Fibroblast of mammary gland (primary cell): ENCODE results near the gene ELMO1.
A peak's percentile ranks its signal among the peaks of the same experiment; 100 is the strongest.

ENCODE experiments used
- DNase-seq: peaks from one replicate; pipeline ENCODE4 v3.0.0-alpha.2; 2010; ENCODE audit warnings: low read depth
- H3K4me3 ChIP-seq: 2 replicates; pipeline ENCODE4 v1.5.1; 2011; ENCODE audit warnings: low read depth, mild to moderate bottlenecking, low read length, moderate library complexity; ENCODE audit not compliant: control insufficient read depth
- TF ChIP-seq, protein P1 (sequence below): conservative IDR thresholded peaks from 2 replicates; pipeline ENCODE4 v1.5.1; 2011; ENCODE audit warnings: low read depth, low read length, inconsistent platforms; ENCODE audit not compliant: control insufficient read depth, insufficient read depth

The ELMO1 gene

DNA sequence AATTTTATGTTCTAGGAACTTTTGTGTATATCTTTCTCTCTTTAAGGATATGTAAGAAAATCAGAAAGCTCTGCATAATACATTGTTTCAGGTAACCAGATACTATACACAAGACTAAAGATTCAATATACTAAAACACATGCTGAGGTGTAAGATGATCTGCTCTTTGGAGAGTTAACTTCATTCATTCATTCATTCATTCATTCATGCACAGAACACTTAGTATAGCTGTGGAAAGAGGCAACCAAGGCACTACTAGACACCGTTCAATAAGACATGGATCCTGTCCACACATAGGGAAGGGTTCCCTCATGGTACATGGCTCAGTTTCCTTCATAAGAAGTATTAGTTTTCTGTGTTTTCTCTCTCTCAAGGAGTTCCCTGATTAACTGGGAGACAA lies 516.8 kb downstream of the ELMO1 start:
- DNase-seq: no peak
- TF ChIP-seq, protein P1, sequence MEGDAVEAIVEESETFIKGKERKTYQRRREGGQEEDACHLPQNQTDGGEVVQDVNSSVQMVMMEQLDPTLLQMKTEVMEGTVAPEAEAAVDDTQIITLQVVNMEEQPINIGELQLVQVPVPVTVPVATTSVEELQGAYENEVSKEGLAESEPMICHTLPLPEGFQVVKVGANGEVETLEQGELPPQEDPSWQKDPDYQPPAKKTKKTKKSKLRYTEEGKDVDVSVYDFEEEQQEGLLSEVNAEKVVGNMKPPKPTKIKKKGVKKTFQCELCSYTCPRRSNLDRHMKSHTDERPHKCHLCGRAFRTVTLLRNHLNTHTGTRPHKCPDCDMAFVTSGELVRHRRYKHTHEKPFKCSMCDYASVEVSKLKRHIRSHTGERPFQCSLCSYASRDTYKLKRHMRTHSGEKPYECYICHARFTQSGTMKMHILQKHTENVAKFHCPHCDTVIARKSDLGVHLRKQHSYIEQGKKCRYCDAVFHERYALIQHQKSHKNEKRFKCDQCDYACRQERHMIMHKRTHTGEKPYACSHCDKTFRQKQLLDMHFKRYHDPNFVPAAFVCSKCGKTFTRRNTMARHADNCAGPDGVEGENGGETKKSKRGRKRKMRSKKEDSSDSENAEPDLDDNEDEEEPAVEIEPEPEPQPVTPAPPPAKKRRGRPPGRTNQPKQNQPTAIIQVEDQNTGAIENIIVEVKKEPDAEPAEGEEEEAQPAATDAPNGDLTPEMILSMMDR: no peak
- H3K4me3 ChIP-seq: no peak overlapping the region

DNA sequence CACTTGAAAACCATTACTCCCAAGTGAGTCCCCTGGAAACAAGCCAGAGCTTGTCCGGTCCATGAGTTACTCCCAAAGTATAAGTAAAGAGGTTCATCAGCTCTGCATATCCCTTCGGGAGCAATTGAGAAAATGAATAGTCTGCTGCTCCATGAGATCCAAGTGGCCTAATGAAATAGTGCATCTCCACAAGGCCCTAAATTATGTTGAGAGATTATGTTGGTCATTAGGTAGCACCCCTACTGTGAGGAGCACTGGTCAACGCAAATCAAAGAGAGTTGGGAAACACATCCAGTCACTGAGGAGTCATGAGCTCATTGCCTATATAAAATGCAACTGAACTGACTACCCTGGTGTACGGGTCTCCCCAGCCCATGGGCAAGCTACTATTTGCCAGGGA lies 518.9 kb downstream of the ELMO1 start:
- TF ChIP-seq, protein P1: no peak

DNA sequence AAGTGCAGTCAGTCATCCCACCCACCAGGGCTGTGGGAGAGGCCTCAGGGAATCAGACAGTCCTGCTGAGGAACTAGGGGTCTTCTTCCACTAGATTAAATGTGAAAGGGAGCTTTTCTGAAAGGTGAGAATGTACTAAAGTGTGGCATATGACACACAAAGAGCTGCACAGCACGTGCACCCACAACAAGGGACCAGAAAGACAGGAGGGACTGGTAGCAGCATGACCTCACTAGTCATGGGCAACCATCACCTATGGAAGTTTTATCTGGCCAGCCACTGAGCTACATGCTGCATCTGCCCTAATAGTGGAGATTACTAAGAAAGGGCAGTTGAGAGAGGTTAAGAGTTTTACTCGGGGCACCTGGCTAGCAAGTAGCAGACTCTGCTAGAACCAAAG lies 519.9 kb downstream of the ELMO1 start:
- TF ChIP-seq, protein P1: no peak
- no peak overlapping the region for H3K4me3 ChIP-seq
- no peak for DNase-seq

More for the DNA sequence above, 518.9 kb downstream of the ELMO1 start:
- peak; percentile 17 for DNase-seq
- no peak overlapping the region for H3K4me3 ChIP-seq

DNA sequence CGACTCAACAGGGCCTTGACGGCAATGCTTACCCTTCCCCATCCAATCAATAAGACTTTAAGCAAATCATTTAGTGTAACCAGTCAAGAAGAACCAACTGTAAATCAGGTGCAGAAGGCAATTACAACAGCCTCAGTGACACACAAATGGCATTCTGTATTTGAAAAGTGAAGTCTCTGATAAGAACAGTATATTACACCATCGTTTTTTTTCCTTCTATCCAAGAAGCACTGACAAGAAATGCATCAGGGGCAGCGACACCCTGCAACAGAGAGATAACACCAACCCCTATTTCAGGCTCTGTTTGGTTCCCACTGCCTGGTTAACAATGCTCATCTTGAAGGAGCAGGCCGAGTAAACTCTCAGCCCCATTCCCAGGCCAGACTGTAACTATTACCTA lies 520.4 kb downstream of the ELMO1 start:
- no peak for DNase-seq
- no peak overlapping the region for H3K4me3 ChIP-seq
- TF ChIP-seq, protein P1: no peak

DNA sequence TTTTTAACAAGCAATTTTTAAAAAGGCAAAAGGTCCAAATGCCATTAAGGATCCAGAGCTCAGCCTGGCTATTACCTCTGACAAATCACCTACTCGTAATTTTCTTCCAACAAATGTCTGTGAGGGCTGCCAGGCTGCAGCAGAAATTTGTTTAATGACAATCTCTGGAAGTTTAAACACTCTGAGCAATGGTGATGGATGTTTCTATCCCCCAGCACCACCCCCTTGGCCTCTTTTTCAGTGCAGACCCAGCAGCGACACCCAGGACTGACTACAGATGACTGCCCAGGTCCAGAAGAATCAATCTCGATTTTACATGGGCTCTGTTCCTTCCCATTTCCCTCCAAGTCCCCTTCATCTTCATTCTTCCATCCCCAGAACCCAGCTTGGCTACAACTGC lies 523.0 kb downstream of the ELMO1 start:
- DNase-seq: no peak
- TF ChIP-seq, protein P1: no peak
- no peak overlapping the region for H3K4me3 ChIP-seq

DNA sequence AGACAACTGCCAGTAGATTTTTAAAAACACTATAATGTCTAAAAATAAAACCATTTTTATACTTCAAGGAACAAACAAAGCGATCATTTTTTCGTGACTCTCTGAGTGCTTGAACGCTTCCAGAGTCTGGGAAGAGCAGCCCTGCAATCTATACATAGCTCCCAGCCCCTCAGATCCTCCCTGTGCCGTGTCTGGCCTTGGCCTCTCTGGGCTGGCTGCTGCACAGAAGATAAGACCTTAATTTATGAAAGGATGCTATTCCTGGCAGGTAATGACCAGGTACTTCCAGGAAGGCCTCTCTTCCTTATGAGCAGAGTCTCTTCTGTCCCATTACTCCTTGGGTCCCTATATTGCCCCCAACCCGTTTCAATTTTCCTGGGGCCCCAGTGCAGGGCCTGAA lies 523.5 kb downstream of the ELMO1 start:
- no peak overlapping the region for H3K4me3 ChIP-seq
- TF ChIP-seq, protein P1: no peak
- DNase-seq: no peak

DNA sequence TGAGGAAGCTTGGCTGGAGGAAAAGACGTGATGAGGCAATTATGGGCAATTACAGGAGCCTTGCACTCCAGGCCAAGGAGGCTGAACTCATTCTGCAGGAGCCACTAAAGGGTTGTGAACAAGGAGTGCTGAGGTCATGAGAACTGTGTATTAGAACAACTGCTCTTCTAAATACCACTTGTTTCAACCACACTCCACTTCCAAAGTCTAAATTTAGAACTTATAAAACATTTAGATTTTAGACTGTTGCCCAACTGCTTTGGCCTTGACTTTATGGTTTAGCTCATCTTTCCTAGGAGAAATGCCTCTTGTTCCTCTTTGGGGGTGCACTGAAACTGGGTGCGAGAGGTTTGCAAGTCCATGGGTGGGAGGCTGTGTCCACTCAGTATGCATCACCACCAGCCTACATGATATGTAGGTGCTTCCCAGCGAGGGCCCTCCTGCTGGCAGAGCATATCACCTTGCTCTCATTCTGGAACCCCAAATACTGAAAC lies 524.7 kb downstream of the ELMO1 start:
- H3K4me3 ChIP-seq: no peak overlapping the region
- TF ChIP-seq, protein P1: no peak
- no peak for DNase-seq
